DND-41 (cell line): ENCODE measurements around the gene RGS9.

Experiments used
- ATAC-seq: fragments of 200-7000 bp; cut with Tn5 transposase; 3 replicates; pipeline ENCODE4 v1.9.1; 2021; ENCODE audit warnings: low read depth; ENCODE audit not compliant: insufficient read depth
- DNase-seq: peaks from one replicate; pipeline ENCODE4 v3.0.0-alpha.2; 2020
- H2AFZ ChIP-seq: 2 replicates; pipeline ENCODE4 v1.6.0; 2012; ENCODE audit warnings: low read depth, low read length
- H3K27ac ChIP-seq: 2 replicates; pipeline ENCODE4 v1.5.1; 2012; ENCODE audit warnings: low read length, inconsistent platforms
- H3K27me3 ChIP-seq: fragments of 200-600 bp; sonication (generic); 2 replicates; pipeline ENCODE4 v1.6.0; 2012; ENCODE audit warnings: low read length, mild to moderate bottlenecking, inconsistent platforms; ENCODE audit not compliant: insufficient read depth, poor library complexity
- H3K36me3 ChIP-seq: 2 replicates; pipeline ENCODE4 v1.5.1; 2012; ENCODE audit warnings: low read length, inconsistent platforms; ENCODE audit not compliant: insufficient read depth
- H3K4me1 ChIP-seq: 2 replicates; pipeline ENCODE4 v1.5.1; 2012; ENCODE audit warnings: mild to moderate bottlenecking, low read length; ENCODE audit not compliant: insufficient read depth
- H3K4me2 ChIP-seq: 2 replicates; pipeline ENCODE4 v1.6.0; 2012; ENCODE audit warnings: mild to moderate bottlenecking, moderate library complexity, low read length, inconsistent platforms; ENCODE audit not compliant: insufficient read depth
- H3K4me3 ChIP-seq, 2 experiments: fragments of 200-600 bp in 1 of 2; shearing (Covaris generic) in 1 of 2; 2 replicates each; pipeline ENCODE4 v1.5.1; 2012 to 2016; ENCODE audit warnings: inconsistent platforms in 2 of 2, low read length in 2 of 2, mild to moderate bottlenecking in 2 of 2, low read depth in 1 of 2, moderate library complexity in 1 of 2
- H3K79me2 ChIP-seq: 2 replicates; pipeline ENCODE4 v1.6.0; 2012; ENCODE audit warnings: low read length, inconsistent platforms; ENCODE audit not compliant: insufficient read depth
- H3K9ac ChIP-seq: 2 replicates; pipeline ENCODE4 v1.6.0; 2012; ENCODE audit warnings: low read depth, mild to moderate bottlenecking, inconsistent platforms, low read length, moderate library complexity
- H3K9me3 ChIP-seq: 2 replicates; pipeline ENCODE4 v1.5.1; 2012; ENCODE audit warnings: low read length, moderate library complexity, mild to moderate bottlenecking, inconsistent platforms; ENCODE audit not compliant: insufficient read depth, severe bottlenecking
- H4K20me1 ChIP-seq: 2 replicates; pipeline ENCODE4 v1.6.0; 2012; ENCODE audit warnings: low read length; ENCODE audit not compliant: insufficient read depth
- EZH2 ChIP-seq: IDR thresholded peaks from 3 replicates; pipeline ENCODE4 v1.6.1; 2012; ENCODE audit warnings: borderline replicate concordance, low read depth, mild to moderate bottlenecking, moderate library complexity, low read length, inconsistent platforms; ENCODE audit not compliant: severe bottlenecking
- TF ChIP-seq, protein P1 (sequence below): IDR thresholded peaks from 2 replicates; pipeline ENCODE4 v1.5.1; 2012; ENCODE audit warnings: borderline replicate concordance, low read length, moderate library complexity, mild to moderate bottlenecking; ENCODE audit not compliant: poor library complexity, severe bottlenecking; ENCODE audit errors: extremely low read depth

Gene RGS9

DNA sequence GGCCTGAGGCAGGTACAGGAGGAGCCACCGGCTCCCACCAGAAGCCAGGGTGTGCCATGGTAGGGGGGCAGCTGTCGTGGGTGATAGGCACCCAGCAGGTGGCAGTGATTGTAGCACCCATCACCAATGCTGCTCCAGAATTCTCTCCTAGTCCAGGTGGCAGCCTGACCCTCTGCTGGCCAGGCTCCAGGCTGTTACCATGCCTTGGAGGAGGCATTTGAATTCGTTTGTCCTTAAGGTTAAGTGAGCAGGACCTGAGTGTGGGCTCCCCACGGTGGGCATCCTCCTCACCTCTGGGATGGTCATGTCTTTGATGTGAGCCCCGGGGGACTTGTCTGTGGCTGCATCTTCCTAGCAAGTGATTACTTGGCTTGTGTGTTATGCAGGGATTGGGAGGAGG lies 59.4 kb downstream of the RGS9 start:
- 0 out of 2 replicates have a peak overlapping the region, but pooled peaks have one; percentile 9 for H3K27ac ChIP-seq
- no peaks in the 10 kb centered on the region for H4K20me1 ChIP-seq
- no peaks in the 10 kb centered on the region for H3K9me3 ChIP-seq
- DNase-seq (no peak), ATAC-seq (no peak)
- H3K36me3 ChIP-seq, result no peaks in the 10 kb centered on the region
- no peak overlapping the region for H3K9ac ChIP-seq
- peaks cover 6% of the 10 kb centered on the region; the same call in 1 of the 2 replicates for H3K4me1 ChIP-seq
- no peaks in the 10 kb centered on the region for H3K79me2 ChIP-seq
- H3K27me3 ChIP-seq, result no peaks in the 10 kb centered on the region
- H2AFZ ChIP-seq, result no peak overlapping the region
- H3K4me3 ChIP-seq, result no peak overlapping the region
- TF ChIP-seq, protein P1, sequence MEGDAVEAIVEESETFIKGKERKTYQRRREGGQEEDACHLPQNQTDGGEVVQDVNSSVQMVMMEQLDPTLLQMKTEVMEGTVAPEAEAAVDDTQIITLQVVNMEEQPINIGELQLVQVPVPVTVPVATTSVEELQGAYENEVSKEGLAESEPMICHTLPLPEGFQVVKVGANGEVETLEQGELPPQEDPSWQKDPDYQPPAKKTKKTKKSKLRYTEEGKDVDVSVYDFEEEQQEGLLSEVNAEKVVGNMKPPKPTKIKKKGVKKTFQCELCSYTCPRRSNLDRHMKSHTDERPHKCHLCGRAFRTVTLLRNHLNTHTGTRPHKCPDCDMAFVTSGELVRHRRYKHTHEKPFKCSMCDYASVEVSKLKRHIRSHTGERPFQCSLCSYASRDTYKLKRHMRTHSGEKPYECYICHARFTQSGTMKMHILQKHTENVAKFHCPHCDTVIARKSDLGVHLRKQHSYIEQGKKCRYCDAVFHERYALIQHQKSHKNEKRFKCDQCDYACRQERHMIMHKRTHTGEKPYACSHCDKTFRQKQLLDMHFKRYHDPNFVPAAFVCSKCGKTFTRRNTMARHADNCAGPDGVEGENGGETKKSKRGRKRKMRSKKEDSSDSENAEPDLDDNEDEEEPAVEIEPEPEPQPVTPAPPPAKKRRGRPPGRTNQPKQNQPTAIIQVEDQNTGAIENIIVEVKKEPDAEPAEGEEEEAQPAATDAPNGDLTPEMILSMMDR, result no peak
- no peak for TF ChIP-seq EZH2
- no peak overlapping the region for H3K4me2 ChIP-seq

DNA sequence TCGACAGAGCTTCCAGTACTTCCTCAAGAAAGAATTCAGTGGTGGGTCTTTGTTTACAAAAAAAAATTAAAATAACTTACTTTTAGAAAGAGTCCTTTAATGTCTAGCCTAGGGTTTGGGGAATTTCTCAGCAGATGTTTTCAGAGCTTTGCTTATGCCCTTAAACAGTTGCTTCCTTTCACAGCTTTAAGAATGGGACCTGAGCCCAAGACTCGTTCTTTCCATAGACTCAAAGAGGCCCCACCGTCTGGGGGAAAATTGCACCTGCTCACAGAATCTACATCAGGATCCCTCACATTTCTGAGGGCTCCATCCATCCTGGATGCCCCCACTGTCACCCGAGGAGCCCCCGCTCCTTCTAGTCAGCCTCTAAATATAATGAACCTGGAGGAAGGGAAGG lies 60.0 kb downstream of the RGS9 start:
- H3K4me1 ChIP-seq, result peaks cover 6% of the 10 kb centered on the region; the same call in 1 of the 2 replicates
- no peak overlapping the region for H3K9ac ChIP-seq
- no peaks in the 10 kb centered on the region for H3K9me3 ChIP-seq
- no peak overlapping the region for H3K4me2 ChIP-seq
- no peaks in the 10 kb centered on the region; the same call in 1 of the 2 replicates for H3K36me3 ChIP-seq
- H3K4me3 ChIP-seq, result no peak overlapping the region
- H3K27me3 ChIP-seq, result no peaks in the 10 kb centered on the region
- H3K79me2 ChIP-seq, result no peaks in the 10 kb centered on the region
- DNase-seq, result no peak
- no peak for ATAC-seq
- no peak overlapping the region for H2AFZ ChIP-seq
- H3K27ac ChIP-seq, result peak overlapping the region; percentile 16; the same call in 1 of the 2 replicates
- no peaks in the 10 kb centered on the region for H4K20me1 ChIP-seq
- no peak for TF ChIP-seq EZH2
- TF ChIP-seq, protein P1, result no peak

DNA sequence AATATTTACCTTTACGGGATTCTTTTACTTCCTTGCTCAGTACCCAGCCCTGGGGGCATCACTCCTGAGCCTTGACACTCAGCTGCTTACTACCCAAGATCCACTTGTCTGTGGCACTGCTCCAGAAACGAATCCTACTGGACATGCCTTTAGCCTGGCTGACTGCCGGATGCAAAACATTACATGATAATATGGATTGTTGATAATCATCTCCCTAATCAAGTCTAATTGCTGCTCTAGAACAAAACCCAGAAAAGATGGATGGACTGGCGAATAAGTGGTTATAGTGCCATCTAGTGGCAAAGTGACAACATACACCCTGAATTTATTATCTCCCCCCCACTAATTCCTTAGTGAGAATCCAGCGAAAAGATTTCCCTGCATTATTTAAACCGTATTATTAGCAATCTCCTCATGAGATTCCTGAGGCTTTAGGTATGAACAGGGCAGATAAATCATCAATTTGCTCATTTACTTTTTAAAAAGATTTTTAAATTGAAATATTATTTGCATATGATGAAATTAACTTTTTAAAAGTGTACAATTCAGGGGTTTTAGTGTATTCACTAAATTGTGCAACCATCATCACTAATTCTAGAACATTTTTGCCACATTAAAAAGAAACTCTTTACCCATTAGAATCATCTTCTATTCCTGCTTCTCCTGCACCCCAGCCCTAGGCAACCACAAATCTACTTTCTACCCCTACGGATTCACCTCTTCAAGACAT lies 61.6 kb downstream of the RGS9 start:
- ATAC-seq, result peak; percentile 75
- H3K4me2 ChIP-seq, result no peak overlapping the region
- H3K9ac ChIP-seq, result no peak overlapping the region
- H2AFZ ChIP-seq, result no peak overlapping the region
- no peaks in the 10 kb centered on the region; the same call in 1 of the 2 replicates for H3K36me3 ChIP-seq
- TF ChIP-seq, protein P1, result peak; percentile 89
- TF ChIP-seq EZH2, result no peak
- no peaks in the 10 kb centered on the region for H3K9me3 ChIP-seq
- peak; percentile 38 for DNase-seq
- H3K27me3 ChIP-seq, result no peaks in the 10 kb centered on the region
- peaks cover 6% of the 10 kb centered on the region; the same call in 1 of the 2 replicates for H3K4me1 ChIP-seq
- H3K27ac ChIP-seq, result no peak overlapping the region; the same call in 1 of the 2 replicates
- no peaks in the 10 kb centered on the region for H4K20me1 ChIP-seq
- no peak overlapping the region for H3K4me3 ChIP-seq
- no peaks in the 10 kb centered on the region for H3K79me2 ChIP-seq
